ENCODE measurements around the gene PTGES3L.

DNA sequence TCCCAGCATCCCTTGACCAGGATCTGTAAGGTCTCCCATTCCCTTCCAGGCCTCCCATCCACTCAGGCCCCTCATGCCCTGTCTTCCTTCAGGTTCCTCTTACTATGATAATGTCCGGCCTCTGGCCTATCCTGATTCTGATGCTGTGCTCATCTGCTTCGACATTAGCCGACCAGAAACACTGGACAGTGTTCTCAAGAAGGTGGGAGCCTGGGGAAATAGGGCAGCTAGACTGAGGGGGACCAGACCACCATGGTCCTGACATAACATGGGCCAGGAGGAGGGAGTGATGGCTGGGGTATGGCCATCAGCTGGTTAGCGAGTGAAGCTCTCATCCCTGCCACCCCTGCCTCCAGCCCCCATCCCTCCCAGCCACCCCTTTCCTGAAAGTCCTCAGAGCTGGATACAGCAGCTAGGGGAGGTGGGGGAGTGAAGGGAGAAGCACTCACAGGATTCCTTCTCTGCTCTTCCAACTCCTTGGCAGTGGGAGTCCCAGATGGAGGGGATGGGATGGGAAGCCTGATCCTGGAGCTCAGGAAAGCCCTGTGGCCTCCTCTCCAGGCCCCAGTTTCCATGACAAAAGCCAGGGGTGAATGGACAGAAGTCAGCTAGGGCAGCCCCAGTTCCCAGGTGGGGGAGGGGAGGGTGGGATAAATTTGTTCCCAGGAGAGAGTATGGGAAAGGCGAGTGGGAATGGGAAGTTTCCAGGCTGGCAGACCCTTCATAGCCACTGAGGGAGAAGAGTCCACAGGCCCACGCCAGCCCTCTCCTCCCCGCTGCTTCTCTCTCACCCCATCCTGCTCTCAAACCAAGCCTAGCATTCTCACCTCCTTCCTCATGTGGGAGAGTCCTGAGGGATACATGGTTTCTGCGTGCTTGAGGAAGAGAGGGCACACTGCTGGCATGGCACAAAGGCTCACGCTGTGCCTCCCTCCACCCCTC, 47.5 kb upstream of the PTGES3L start:
- TF ChIP-seq TAF1 (IDR thresholded peaks at IDR 0.05; ENCODE audit: borderline replicate concordance, insufficient read depth, low read length) (no peak), POLR2AphosphoS5 (IDR thresholded peaks at IDR 0.05; ENCODE audit: low read depth, low read length) (no peak), SIN3A (IDR thresholded peaks at IDR 0.05; ENCODE audit: borderline replicate concordance, insufficient read depth, low read length) (no peak), FOXP2 (optimal IDR thresholded peaks at IDR 0.05; ENCODE audit: borderline replicate concordance, extremely low read depth, extremely low read length, insufficient read depth) (no peak)
- TF ChIP-seq, protein P1, sequence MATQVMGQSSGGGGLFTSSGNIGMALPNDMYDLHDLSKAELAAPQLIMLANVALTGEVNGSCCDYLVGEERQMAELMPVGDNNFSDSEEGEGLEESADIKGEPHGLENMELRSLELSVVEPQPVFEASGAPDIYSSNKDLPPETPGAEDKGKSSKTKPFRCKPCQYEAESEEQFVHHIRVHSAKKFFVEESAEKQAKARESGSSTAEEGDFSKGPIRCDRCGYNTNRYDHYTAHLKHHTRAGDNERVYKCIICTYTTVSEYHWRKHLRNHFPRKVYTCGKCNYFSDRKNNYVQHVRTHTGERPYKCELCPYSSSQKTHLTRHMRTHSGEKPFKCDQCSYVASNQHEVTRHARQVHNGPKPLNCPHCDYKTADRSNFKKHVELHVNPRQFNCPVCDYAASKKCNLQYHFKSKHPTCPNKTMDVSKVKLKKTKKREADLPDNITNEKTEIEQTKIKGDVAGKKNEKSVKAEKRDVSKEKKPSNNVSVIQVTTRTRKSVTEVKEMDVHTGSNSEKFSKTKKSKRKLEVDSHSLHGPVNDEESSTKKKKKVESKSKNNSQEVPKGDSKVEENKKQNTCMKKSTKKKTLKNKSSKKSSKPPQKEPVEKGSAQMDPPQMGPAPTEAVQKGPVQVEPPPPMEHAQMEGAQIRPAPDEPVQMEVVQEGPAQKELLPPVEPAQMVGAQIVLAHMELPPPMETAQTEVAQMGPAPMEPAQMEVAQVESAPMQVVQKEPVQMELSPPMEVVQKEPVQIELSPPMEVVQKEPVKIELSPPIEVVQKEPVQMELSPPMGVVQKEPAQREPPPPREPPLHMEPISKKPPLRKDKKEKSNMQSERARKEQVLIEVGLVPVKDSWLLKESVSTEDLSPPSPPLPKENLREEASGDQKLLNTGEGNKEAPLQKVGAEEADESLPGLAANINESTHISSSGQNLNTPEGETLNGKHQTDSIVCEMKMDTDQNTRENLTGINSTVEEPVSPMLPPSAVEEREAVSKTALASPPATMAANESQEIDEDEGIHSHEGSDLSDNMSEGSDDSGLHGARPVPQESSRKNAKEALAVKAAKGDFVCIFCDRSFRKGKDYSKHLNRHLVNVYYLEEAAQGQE (IDR thresholded peaks at IDR 0.05; ENCODE audit: insufficient read depth in 1 of 2, low read depth in 2 of 2, low read length in 2 of 2), result no peak
